HG02588 (cell line): ENCODE data around the gene PPP1R13L.

ENCODE experiments used
- ATAC-seq: cut with Tn5 transposase; IDR thresholded peaks from one replicate; pipeline ENCODE4 v1.9.1; 2021; ENCODE audit warnings: mild to moderate bottlenecking, moderate library complexity; ENCODE audit not compliant: unreplicated experiment

The PPP1R13L gene, protein sequence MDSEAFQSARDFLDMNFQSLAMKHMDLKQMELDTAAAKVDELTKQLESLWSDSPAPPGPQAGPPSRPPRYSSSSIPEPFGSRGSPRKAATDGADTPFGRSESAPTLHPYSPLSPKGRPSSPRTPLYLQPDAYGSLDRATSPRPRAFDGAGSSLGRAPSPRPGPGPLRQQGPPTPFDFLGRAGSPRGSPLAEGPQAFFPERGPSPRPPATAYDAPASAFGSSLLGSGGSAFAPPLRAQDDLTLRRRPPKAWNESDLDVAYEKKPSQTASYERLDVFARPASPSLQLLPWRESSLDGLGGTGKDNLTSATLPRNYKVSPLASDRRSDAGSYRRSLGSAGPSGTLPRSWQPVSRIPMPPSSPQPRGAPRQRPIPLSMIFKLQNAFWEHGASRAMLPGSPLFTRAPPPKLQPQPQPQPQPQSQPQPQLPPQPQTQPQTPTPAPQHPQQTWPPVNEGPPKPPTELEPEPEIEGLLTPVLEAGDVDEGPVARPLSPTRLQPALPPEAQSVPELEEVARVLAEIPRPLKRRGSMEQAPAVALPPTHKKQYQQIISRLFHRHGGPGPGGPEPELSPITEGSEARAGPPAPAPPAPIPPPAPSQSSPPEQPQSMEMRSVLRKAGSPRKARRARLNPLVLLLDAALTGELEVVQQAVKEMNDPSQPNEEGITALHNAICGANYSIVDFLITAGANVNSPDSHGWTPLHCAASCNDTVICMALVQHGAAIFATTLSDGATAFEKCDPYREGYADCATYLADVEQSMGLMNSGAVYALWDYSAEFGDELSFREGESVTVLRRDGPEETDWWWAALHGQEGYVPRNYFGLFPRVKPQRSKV

DNA sequence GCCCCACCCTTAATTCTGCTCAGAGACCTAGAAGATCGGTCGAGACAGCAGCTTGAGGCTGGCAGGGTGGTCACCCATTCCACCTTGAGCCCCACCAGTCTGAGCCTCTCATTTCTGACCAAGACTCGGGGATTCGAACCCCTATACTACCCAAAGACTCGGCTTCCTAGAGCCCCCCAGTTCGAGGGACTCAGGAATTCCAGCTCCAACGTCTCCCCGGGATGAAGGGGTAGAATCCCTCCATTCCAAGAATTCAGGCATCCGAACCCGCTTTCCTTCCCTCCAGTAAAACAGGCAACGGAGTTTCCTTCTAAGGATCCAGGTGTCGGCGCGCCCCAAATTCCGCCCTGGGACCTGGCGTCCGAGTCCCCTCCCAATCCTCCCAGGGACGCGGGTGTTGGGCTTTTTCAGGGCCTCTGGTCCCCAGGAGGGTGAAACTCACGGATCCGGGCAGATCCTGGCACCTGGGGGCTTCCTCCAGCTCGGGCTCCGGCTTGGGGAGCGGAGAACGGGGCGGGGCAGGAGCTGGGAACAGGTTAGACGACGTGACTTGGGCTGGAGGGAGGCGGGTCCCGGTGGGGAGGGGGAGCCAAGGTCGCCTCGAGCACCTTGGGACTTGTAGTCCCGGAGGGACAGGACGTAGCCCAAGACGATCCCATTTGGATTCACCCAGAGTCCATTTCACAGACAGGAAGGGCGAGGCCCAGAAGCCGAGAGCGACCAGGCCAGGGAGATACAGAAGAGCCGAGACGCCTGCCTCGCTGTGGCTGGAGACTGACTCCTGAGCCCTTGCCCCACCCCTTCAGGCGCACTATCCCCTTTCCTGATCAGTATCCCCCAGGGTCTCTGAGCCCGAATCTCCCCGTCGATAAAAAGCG is at the start of gene PPP1R13L:
PPP1R13L (minus strand) TSS at position 513 of the 878 bp plus-strand sequence. CDS start 6,751 bp downstream, outside the sequence.
- no peak for ATAC-seq

DNA sequence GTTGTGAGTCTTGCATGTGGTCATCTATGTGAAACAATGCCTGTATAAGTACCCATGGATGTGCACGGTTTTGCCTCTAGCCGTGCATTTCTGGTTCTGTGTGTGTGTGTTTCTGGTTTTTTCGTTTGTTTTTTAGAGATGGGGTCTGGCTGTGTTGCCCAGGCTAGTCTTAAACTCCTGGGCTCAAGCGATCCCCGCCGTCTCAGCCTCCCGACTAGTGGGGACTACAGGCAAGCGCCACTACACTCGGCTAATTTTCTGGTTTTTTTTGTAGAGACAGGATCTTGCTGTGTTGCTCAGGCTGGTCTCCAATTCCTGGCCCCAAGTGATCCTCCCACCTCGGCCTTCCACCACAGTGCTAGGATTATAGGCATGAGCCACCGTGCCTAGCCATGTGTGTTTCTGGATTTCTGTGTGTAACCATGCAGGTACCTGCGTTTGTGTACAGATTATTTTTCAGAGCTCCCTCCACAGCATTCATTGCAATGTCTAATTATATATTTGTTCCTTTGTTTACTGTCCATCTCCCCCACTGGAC is 47.0 kb upstream of the PPP1R13L start:
- no peak for ATAC-seq

DNA sequence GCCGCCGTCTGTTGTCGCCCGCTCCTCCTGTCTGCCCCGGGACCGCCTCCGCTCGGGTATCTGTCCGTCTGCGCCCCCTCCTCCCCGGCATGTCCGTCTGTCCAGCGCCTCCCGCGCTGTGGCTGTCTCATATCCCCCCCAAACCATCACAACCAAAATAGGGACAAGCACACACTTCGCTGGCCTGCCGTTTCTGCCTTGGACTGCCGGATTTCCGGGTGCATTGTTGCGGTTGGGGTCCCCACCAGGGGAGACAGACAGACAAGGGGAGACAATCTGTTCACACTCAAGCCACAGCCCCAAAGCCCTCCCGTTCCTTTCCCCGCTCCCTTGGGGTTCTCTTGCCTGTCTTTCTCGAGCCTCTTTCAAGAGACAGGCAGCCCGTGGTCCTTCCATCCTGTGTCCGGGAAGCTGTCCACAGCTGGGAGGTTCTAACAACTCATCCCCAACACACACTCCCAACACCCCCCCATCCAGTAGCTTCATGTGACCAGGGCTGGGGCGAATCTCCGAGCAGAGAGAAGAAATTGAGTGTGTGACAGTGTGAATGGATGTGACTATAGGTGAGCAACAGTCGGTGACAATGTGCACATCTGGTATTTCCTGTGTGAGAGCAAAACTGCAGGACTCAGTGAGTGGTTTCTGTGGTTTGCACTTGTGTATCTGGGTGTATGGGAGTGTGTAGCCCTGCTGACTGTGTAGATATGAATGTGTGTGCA is 46.4 kb upstream of the PPP1R13L start:
- ATAC-seq, result peak; percentile 26

DNA sequence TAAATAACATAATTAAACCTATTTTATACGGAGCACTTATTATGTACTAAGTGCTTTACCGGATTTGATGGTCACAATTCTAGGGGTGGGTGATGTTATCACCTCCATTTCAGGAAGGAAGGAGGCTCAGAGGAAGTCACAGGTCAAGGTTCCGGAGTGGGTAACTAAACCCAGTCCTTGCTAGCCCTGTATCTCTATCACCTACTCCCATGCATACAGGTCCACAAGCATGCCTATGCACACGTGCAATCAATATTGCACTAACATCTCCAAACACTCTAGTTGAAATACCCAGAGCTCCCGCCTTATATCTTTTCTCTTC is 45.1 kb upstream of the PPP1R13L start:
- no peak for ATAC-seq

DNA sequence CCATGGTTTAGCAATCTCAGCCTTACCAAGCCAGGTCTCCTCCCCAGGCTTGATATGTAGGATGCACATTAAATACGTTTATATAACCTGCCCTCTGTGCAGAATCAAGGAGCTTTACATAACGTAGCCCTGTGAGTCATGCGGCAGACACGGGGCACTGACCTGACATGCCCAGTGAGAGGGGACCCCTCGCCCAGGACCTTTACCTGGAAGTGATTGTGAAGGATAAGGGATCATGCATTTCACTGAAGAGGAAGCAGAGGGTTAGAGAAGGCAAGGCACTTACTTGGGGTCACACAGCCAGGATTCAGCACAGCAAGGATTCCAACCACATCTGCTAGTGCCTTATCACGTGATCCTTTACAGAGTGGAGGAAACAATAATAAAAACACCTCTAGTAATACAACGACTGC is 44.0 kb upstream of the PPP1R13L start:
- ATAC-seq, result no peak

DNA sequence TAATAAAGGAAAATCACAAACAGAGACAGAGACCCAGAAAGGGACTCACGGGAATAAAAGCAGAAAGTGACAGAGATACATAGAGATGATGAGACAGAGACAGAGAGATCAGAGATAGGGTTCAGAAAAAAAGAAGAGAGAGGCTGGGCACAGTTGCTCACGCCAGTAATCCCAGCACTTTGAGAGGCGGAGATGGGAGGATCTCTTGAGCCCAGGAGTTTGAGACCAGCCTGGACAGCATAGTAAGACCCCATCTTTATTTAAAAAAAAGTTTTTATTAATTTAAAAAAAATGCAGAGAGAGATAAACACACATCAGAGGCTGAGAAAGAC is 43.5 kb upstream of the PPP1R13L start:
- ATAC-seq, result no peak

DNA sequence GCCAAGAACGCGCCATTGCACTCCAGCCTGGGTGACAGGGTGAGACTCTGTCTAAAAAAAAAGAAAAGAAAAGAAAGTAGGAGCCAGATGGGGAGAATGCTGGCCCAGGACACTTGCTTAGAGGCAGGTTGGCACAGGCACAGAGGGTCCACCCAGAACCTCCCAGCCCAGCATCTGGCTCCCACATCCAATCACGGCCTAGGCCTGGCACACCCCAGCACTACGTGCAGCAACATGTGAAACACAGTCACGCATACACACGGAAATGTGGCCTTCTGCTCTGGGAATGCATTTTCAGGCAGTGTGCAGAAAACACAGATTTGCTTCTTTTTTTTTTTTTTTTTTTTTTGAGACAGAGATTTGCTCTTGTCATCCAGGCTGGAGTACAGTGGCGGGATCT is 42.1 kb upstream of the PPP1R13L start:
- ATAC-seq, result no peak

DNA sequence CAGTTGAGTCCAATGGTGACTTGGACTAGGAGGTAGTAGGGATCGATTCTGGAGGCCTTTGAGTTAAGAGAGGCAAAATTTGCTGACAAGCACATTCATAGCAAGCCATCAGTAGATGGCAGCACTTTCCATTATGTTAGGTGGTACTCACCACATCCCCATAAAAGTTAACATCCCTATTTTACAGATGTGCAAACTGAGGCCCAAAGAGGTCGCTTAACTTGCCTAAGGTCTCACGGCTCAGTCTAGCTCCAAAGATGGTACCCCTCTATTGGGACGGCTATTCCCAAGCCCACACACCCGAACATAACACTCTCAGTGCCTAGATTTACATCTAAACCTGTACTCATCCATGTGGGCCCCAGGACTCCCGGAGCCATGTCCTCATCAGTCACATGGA is 41.4 kb upstream of the PPP1R13L start:
- ATAC-seq, result no peak

DNA sequence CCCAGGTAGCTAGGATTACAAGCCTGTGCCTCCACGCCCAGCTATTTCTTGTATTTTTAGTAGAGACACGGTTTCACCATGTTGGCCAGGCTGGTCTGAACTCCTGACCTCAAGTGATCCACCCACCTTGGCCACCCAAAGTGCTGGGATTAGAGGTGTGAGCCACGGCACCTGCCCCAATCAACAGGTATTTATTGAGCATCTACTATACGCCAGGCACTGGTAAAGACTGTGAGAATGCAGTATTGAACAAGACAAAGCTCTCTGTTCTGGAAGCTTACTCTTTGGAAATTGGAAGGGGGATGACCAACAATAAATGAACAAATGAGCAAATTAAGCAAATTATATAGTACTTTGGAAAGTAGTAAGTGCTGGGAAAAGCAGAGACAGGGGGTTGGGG is 40.3 kb upstream of the PPP1R13L start:
- no peak for ATAC-seq

DNA sequence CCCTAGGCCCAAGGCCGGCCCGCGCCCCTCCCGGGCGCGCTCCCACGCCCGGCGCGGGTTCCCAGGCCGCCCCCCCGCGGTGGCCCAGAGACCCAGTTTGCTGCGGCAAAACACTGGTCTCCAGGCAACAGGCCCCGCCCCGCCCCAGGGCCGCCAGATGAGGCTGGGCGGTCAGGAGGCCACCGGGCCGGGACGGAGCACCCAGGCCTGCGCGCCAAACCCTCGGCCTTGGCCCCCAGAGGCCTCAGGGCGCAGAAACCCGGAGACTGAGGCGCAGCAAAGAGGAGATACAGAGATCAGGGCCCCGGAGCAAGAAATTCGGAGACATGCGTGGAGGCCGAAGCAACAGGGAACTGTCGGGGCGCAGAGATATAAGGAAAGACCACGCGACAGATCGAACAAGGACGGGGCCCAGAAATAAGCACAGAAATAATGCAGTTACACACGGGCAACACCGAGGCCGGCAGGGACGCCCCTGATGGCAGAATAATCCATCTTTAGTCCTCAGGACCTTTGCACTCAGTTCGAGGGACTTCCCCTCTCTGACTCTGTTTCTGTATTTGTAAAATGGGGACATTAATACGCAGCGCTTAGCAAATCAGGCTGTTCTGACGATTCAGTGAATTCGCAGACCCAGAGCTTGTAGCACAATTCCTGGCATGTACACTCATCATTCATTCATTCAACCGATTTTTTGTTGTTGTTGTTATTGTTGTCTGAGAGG is 39.6 kb upstream of the PPP1R13L start:
- ATAC-seq, result peak; percentile 40

DNA sequence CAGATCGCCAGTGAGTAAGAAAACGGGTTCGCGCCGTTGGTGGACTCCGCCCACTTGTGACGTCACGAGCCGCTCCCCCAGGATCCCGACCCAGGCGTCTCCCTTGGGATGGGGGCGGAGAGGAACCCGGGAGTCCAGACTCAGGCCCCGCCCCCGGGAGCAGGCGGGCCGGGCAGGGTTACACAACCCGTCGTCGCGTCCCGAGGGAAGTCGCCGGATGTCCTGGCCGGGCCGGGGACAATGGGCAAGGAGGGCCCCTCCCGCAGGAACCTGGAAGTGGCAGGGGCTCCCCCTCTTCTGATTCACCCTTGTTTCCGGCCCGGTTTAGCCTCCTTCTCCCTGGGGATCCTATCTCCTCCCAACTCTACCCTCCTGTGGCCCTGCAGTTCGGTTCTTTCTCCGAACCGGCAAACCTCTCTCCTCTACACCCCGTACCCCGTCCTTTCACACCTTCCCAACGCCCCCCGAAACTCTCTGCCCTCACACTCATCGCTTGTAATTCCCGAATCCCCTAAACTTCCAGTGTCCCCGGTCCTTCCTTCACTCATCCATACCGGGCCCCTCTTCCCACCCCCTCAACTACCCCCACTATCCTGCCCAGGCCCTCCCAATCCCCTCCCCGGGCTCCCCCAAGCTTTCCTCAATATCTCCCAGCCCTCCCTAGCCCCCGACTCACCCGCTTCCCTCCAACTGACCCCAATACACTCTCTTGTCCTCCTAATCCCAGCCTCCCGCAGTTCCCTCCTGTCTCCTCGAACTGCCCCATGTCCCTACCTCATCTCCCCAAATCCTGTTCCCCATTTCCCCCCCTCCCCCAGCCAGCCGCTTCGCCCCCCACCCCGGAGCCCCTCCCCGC is 38.8 kb upstream of the PPP1R13L start:
- no peak for ATAC-seq

DNA sequence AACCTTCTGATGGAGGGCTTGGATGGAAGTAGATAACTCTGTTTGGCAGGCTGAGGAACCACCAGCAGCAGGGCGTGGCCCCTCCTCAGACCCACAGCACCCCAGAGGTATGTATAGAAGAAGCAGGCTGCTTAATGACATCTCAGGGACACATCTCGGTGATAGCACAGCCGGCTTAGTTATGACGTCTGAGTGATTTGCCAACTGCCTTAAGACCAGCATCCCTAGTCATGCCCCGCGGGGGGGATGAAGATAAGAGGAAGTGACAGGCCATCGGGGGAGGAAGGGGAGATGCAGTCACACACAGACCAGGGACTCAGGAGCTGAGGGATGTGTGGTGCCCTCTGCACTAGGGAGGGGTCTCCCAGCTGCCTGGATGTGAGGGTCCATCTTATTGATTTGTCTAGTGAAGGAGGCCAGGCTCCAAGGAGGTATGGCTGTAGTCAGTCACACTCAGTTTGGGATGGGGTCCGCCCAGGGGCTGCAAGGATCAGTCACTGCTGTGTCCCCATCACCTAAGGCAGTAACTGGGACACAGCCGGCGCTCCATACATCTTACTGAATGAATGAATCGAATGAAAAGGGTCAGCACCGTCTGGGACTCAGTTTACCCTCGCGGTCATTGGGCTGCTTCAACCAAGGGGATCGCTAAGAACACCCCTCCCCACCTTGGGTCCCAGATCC is 38.1 kb upstream of the PPP1R13L start:
- no peak for ATAC-seq

DNA sequence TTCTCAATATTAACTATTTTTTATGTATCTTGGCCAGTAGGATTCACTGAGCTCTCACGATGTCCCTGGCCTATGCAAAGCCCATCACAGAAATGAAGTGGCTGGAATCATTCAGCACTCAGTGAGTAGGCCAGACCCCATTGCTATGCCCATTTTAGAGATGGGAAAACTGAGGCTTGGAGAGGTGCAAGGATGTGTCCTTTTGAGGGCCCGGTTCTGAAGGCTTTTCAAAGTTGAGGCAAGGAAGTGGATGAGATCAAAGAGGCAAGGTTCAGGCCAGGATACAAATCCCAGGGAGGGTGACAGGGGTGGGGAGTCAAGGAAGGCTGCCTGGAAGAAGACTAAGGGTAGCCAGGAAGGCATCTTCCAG is 37.5 kb upstream of the PPP1R13L start:
- ATAC-seq, result no peak

DNA sequence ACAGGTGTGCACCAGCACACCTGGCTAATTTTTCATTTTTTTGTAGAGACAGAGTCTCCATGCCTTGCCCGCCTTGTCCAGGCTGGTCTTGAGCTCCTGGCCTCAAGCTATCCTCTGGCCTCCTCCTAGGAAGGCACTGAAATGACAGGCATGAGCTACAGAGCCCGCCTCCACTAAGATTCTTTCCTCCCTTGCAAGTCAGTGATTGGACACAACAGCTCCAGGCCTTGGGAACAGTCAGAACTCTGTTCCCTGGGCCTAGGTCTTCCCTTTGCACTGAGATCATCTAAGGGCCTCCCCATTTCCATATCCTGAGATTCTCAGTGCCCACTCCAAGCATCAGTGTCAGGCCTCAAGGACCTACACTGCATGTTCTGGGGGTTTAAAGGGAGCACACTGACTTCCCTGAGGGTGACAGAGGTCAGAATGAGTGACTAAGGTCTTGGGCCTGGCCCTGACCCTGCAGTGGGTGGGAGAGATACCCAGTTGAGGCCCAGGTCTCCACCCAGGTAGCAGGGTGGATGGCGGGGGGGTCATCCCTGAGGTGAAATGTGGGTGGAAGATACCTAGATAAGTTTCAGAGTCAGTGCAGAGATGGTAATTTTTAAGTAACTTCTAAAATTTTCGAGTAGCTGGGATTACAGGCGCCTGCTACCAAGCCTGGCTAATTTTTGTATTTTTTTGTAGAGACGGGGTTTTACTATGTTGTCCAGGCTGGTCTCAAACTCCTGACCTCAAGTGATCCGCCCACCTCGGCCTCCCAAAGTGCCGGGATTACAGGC is 36.2 kb upstream of the PPP1R13L start:
- ATAC-seq, result no peak

DNA sequence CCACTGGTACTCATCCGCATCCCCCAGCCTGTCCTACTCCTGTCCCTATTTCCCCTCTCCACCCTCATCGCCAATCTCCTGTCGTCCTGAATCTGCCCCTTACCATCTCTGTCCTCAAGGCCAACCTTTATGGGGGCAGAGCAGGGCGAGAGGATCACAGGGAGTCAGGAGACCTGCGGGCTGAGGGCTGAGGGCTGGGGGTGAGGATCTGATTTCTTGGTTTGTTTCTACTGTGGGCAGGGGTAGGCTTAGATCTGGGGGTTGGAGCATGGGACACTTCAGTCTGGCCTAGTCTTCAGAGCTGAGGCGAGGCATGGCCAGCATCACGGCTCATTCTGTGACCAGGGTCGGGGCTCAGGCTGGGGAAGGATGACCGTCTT is 35.4 kb upstream of the PPP1R13L start:
- no peak for ATAC-seq

DNA sequence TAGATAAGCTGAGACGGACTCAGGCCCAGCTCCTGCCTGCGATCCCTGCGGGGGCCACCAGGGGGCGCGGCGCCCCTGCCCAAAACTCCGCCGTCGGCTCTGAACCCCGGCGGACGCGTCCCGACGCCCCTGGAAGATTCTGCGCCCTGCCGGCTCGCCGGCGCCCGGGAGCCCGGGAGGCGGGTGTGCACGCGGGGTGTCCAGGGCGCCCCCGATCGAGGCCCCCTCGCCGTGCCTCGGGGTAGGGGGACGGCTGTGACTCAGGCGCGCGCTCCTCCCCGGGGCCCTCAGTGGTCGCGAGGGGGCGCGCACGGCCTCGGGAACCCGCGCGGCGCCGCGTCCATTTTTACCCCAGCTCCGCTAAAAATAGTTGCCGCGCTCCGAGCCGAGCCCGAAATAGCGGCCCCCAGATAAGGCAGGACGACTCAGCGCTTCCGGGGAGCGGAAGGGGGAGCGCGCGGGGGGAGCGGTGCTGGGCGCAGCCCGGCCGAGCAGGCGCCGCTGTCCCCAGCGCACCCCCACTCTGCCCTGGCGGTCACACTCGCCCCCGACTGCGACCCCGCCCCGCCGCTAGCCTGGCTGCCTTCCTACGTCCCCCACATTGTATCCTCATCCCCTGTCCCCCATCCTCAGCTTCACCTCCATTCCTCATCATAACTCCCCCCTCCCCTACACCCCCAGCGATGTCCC is 34.8 kb upstream of the PPP1R13L start:
- peak; percentile 51 for ATAC-seq

DNA sequence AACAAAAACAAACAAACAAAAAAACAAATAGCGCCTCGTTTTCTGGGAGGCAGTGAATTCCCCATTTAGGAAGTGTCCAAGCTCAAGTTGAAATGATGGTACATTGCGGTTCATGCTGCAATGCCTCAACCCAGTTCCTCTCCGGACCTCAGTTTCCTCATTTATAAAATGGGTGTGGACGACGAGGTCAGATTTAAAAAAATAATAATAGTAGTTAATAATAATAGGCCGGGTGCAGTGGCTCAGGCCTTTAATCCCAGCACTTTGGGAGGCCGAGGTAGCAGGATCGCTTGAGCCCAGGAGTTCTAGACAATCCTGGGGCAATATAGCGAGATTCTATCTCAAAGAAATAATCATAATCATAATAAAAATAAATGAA is 34.3 kb upstream of the PPP1R13L start:
- no peak for ATAC-seq
